HEK293T (cell line): ENCODE data around the gene SMIM41.

Source experiments
- CTCF ChIA-PET: fragments of 350-600 bp; formaldehyde crosslinking; extraction: SDS; loops from one replicate; lab custom pipeline; 2021; ENCODE audit warnings: antibody characterized with exemption, inconsistent platforms; lab: Yijun Ruan, JAX
- POLR2A ChIA-PET: fragments of 350-600 bp; formaldehyde crosslinking; extraction: SDS; loops from one replicate; lab custom pipeline; 2020; ENCODE audit warnings: antibody characterized with exemption, inconsistent platforms; lab: Yijun Ruan, JAX
- DNase-seq: peaks from one replicate; pipeline ENCODE4 v3.0.0; 2012; ENCODE audit warnings: mixed read lengths; ENCODE audit errors: extremely low spot score
- ARNT ChIP-seq: fragments of 450-650 bp; IDR thresholded peaks from 2 replicates; pipeline ENCODE4 v1.6.1; 2017; ENCODE audit warnings: mild to moderate bottlenecking
- BHLHE40 ChIP-seq: fragments of 450-650 bp; IDR thresholded peaks from 2 replicates; pipeline ENCODE4 v1.6.1; 2016; ENCODE audit warnings: mild to moderate bottlenecking, moderate library complexity, borderline replicate concordance
- CTBP1 ChIP-seq: fragments of 450-650 bp; IDR thresholded peaks from 2 replicates; pipeline ENCODE4 v1.6.1; 2016; ENCODE audit warnings: borderline replicate concordance
- ELF4 ChIP-seq: fragments of 450-650 bp; IDR thresholded peaks from 2 replicates; pipeline ENCODE4 v1.6.1; 2017; ENCODE audit warnings: antibody characterized with exemption
- FOXA1 ChIP-seq: fragments of 450-650 bp; IDR thresholded peaks from 2 replicates; pipeline ENCODE4 v1.6.1; 2016; ENCODE audit warnings: mild to moderate bottlenecking
- FOXK2 ChIP-seq: fragments of 450-650 bp; IDR thresholded peaks from 2 replicates; pipeline ENCODE4 v1.6.1; 2016; ENCODE audit warnings: mild to moderate bottlenecking
- FOXM1 ChIP-seq: fragments of 450-650 bp; IDR thresholded peaks from 2 replicates; pipeline ENCODE4 v1.6.1; 2017; ENCODE audit warnings: mild to moderate bottlenecking, borderline replicate concordance
- HDGF ChIP-seq: fragments of 450-650 bp; IDR thresholded peaks from 2 replicates; pipeline ENCODE4 v1.6.1; 2017; ENCODE audit warnings: antibody characterized with exemption, borderline replicate concordance
- L3MBTL2 ChIP-seq: fragments of 450-650 bp; conservative IDR thresholded peaks from 2 replicates; pipeline ENCODE4 v1.6.1; 2016; ENCODE audit warnings: mild to moderate bottlenecking
- LEF1 ChIP-seq: fragments of 450-650 bp; IDR thresholded peaks from 2 replicates; pipeline ENCODE4 v1.6.1; 2017; ENCODE audit warnings: mild to moderate bottlenecking, borderline replicate concordance
- NFRKB ChIP-seq: fragments of 450-650 bp; IDR thresholded peaks from 2 replicates; pipeline ENCODE4 v1.6.1; 2016; ENCODE audit warnings: mild to moderate bottlenecking, moderate library complexity
- SP1 ChIP-seq: fragments of 450-650 bp; IDR thresholded peaks from 2 replicates; pipeline ENCODE4 v1.6.1; 2017
- SUZ12 ChIP-seq: fragments of 450-650 bp; IDR thresholded peaks from 2 replicates; pipeline ENCODE4 v1.6.1; 2016; ENCODE audit warnings: mild to moderate bottlenecking
- TARDBP ChIP-seq: fragments of 450-650 bp; IDR thresholded peaks from 2 replicates; pipeline ENCODE4 v1.6.1; 2016
- ZNF384 ChIP-seq: fragments of 450-650 bp; IDR thresholded peaks from 2 replicates; pipeline ENCODE4 v1.6.1; 2016
- TF ChIP-seq, protein P1 (sequence below): fragments of 450-650 bp; IDR thresholded peaks from 2 replicates; pipeline ENCODE4 v1.6.1; 2016

Gene SMIM41

DNA sequence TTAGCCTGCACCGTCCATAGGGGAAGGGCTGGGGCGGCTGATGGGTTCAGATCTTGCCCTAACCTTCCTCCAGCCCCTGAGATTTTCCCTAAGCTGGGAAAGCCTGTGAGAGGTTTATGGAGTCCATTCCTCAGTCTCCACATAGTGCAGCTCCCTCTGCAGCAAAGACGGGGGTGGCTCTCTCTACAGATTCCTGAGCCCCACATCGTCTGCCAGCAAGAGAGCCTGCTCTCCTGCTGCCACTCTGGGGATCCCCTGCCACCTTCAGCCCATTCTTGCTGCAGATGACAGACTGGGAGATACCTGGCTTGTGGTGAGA lies 3.1 kb downstream of the SMIM41 start:
- ChIA-PET POLR2A (interaction anchor here (1.1 kb wide), 2 partner anchors 50 to 59 kb away, joined by 4 to 5 read pairs; no protein-coding TSS in a partner anchor), CTCF (interaction anchor here (0.5 to 7.3 kb wide), 8 partner anchors 9 to 550 kb away, joined by 3 to 93 read pairs (median 4); no protein-coding TSS in a partner anchor)
- TF ChIP-seq ARNT (no peak), ZNF384 (no peak), NFRKB (no peak), FOXM1 (no peak), SUZ12 (no peak), FOXA1 (no peak), LEF1 (no peak), CTBP1 (no peak), HDGF (no peak), TARDBP (no peak)
- TF ChIP-seq, protein P1, sequence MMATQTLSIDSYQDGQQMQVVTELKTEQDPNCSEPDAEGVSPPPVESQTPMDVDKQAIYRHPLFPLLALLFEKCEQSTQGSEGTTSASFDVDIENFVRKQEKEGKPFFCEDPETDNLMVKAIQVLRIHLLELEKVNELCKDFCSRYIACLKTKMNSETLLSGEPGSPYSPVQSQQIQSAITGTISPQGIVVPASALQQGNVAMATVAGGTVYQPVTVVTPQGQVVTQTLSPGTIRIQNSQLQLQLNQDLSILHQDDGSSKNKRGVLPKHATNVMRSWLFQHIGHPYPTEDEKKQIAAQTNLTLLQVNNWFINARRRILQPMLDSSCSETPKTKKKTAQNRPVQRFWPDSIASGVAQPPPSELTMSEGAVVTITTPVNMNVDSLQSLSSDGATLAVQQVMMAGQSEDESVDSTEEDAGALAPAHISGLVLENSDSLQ, result no peak
- no peak for DNase-seq

DNA sequence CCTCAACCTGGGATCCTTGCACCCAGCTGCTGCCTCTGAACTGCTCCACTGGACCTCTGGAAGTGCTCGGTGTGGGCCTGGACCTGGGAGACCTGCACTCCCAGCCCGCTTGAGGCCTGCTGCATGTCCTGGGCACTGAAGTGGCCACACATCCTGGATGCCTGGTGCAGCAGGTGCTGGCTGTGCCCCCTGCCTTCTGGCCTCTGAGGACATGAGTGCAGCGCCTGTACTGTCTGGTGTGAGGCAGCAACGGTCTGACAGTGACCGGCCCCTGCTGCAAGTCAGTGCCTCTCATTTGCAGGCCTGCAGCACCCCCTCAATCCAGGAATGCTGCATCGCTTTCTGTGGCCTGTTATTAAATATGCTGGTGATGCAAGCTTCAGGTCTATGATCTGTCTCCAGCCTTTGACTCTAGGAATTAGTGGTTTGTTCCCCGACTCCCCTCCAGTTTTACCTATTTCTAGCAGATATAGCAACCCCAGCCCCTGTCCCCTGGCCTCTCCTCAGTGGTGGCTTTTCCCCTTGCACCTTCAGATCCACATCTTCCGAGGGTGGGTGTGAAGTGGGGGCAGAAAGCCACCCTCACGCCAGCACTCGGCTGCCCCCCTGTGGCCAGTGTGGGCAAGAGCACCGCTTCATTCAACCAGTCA lies 3.6 kb downstream of the SMIM41 start:
- ChIA-PET POLR2A (interaction anchor here (1.1 kb wide), 1 partner anchor 50 kb away, joined by 5 read pairs; no protein-coding TSS in a partner anchor), CTCF (interaction anchor here (0.7 to 7.3 kb wide), 7 partner anchors 8 to 90 kb away, joined by 3 to 93 read pairs (median 4); no protein-coding TSS in a partner anchor)
- no peak for TF ChIP-seq ELF4
- TF ChIP-seq TARDBP, result no peak
- no peak for TF ChIP-seq HDGF
- TF ChIP-seq SUZ12, result no peak
- TF ChIP-seq CTBP1, result no peak
- no peak for TF ChIP-seq NFRKB
- no peak for TF ChIP-seq SP1
- TF ChIP-seq ZNF384, result no peak
- no peak for TF ChIP-seq BHLHE40
- peak; percentile 87 for DNase-seq

DNA sequence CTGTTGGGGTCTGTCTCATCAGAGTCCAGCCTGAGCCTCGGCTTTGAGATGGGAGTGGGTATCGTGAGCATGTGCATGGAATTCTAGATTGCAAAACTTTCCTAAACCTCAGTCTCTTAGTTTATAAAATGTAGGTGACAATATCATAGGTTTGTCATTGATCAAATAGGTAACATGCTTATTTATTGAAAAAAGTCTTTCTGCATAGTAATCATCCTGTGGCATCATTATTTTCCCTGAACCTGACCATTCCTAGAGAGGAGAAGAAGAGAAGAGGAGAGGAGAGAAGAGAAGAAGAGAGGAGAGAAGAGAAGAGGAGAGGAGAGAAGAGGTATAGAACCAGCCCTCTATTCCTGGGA lies 4.1 kb downstream of the SMIM41 start:
- ChIA-PET CTCF (interaction anchor here (0.8 to 7.3 kb wide), 3 partner anchors 11 to 61 kb away, joined by 3 to 93 read pairs (median 4); no protein-coding TSS in a partner anchor), POLR2A (interaction anchor here (1.3 kb wide), 1 partner anchor 58 kb away, joined by 4 read pairs; no protein-coding TSS in a partner anchor)
- TF ChIP-seq ZNF384, result no peak
- no peak for TF ChIP-seq LEF1
- no peak for TF ChIP-seq NFRKB
- no peak for TF ChIP-seq FOXM1
- TF ChIP-seq SP1, result no peak
- TF ChIP-seq BHLHE40, result no peak
- TF ChIP-seq CTBP1, result no peak
- no peak for TF ChIP-seq HDGF
- no peak for TF ChIP-seq TARDBP
- DNase-seq, result no peak

DNA sequence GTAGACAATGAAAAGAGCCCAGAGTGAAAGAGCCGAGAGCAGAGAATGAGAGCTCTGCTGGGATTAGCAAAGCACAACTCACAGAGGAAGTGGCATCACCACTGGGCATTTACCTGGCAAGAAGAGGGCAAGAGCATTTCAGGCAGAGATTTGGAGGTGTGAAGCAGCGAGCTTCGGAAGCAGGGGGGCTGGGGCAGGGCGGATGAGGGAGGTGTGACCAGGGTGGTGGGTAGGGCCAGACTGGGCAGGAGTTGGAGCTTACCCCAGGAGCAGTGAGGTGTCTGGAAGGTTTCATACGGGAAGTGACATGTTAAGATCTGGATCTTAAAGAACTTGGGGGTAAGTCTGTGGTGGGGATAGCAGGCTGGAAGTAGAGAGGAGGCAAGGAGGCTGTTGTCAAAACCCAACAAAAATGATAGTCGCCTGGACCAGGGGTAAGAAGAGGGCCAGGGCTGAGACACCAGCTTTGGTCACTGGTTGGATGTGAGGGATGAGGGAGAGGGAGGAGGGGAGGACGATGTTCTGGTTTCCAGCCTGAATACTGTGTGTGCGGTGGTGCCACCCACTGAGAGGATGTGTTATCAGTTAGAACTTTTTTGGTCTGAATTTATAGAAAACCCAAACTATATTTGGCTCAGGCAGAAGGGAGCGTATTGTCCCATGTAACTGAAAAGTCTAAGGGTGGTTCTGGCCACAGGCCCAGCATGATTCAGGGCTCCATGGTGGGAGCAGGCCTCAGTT lies 5.2 kb downstream of the SMIM41 start:
- CTCF ChIA-PET, result interaction anchor here (0.6 to 7.3 kb wide), 3 partner anchors 59 to 65 kb away, joined by 3 to 93 read pairs (median 7); no protein-coding TSS in a partner anchor
- TF ChIP-seq L3MBTL2, result no peak
- TF ChIP-seq FOXA1, result no peak
- no peak for TF ChIP-seq LEF1
- TF ChIP-seq FOXK2, result no peak
- TF ChIP-seq BHLHE40, result no peak
- no peak for TF ChIP-seq TARDBP
- TF ChIP-seq NFRKB, result no peak
- TF ChIP-seq, protein P1, result no peak
- TF ChIP-seq ARNT, result no peak
- no peak for TF ChIP-seq HDGF
- POLR2A ChIA-PET, result interaction anchor here (1.3 to 2.0 kb wide), 2 partner anchors 59 to 61 kb away, joined by 4 to 6 read pairs; no protein-coding TSS in a partner anchor
- DNase-seq, result no peak

DNA sequence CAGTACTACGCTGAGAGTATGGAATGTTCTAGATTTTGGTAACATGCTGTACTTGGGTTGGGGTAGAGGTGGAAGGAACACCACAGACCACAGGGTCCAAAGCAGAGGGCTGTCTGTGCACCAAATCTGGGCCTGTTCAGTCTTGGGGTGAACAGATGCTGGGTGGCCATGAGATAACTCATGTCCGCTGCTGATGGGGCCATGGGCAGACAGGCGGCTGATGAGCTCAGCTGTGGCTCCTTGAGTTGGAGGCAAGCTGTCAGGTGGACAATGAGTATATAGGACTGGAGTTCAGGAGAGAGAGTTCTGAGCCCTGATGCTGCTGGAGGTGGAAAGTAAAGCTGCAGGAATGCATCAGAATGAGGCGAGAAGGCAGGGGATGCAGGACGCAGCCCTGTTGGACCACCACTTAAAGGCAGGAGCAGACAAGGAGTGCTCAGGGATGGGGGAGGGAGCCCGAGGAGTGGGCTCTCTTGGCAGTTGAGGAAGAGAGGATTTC lies 6.2 kb downstream of the SMIM41 start:
- ChIA-PET POLR2A (interaction anchor here (2.0 kb wide), 1 partner anchor 62 kb away, joined by 6 read pairs; no protein-coding TSS in a partner anchor), CTCF (interaction anchor here (1.0 to 7.3 kb wide), 3 partner anchors 14 to 60 kb away, joined by 3 to 93 read pairs (median 3); no protein-coding TSS in a partner anchor)
- no peak for DNase-seq
- TF ChIP-seq TARDBP (no peak), ARNT (no peak), FOXK2 (no peak)

DNA sequence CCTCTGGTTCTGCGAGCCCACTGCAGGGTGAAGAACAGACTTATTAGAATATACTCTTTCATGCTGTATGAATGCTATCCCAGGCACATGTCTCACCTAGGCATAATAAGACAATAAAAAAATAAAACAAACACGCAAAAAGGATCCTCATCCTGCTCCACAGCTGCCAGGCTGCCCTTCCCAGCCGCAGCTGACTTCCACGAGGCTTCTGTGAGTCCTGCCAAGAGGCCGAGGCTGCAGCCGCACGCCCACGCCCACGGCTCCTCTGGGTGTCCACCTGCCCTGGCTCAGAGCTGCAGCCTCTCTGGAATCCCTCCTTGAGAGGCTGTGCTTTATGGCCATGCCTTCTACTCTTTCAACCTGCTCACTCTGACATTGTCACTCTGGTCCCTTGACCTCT lies 6.9 kb downstream of the SMIM41 start:
- POLR2A ChIA-PET, result interaction anchor here (2.0 kb wide), 1 partner anchor 63 kb away, joined by 6 read pairs; no protein-coding TSS in a partner anchor
- CTCF ChIA-PET, result interaction anchor here (1.0 to 7.3 kb wide), 3 partner anchors 15 to 60 kb away, joined by 3 to 93 read pairs (median 3); no protein-coding TSS in a partner anchor
- DNase-seq, result no peak
- no peak for TF ChIP-seq SP1
- no peak for TF ChIP-seq FOXK2
- no peak for TF ChIP-seq HDGF
- no peak for TF ChIP-seq SUZ12
- TF ChIP-seq FOXA1, result no peak
- TF ChIP-seq LEF1, result no peak
- no peak for TF ChIP-seq ZNF384
- TF ChIP-seq, protein P1, result no peak
- TF ChIP-seq ARNT, result no peak
- TF ChIP-seq L3MBTL2, result no peak
- no peak for TF ChIP-seq ELF4
- TF ChIP-seq TARDBP, result no peak
- TF ChIP-seq BHLHE40, result no peak
- TF ChIP-seq CTBP1, result no peak
- no peak for TF ChIP-seq NFRKB
- no peak for TF ChIP-seq FOXM1
